ENCODE results near the gene KPNB1.

Gene KPNB1

GRCh38 chr17:47649153-47649971 is at the start of gene KPNB1:
Gene KPNB1 (plus strand): TSS chr17:47649919. CDS start chr17:47650245, 326 bp downstream.
- no peak for TF ChIP-seq CTCF (conservative IDR thresholded peaks at IDR 0.05; ENCODE audit: low read depth, low read length)
- peak within 1 kb of the TSS; percentile 83 for H3K4me3 ChIP-seq (ENCODE audit: low read length)
- DNase-seq (ENCODE audit: low read depth), result peak; percentile 100

- H3K4me3 ChIP-seq (ENCODE audit: low read length), result no peak overlapping the region
- no peak for DNase-seq (ENCODE audit: low read depth)
- TF ChIP-seq CTCF (conservative IDR thresholded peaks at IDR 0.05; ENCODE audit: low read depth, low read length), result no peak
These were observed 45.7 kb upstream of the KPNB1 start for GRCh38 chr17:47603830-47604597.

GRCh38 chr17:47604598-47604927 is 45.2 kb upstream of the KPNB1 start:
- H3K4me3 ChIP-seq (ENCODE audit: low read length), result no peak overlapping the region
- TF ChIP-seq CTCF (conservative IDR thresholded peaks at IDR 0.05; ENCODE audit: low read depth, low read length), result no peak
- no peak for DNase-seq (ENCODE audit: low read depth)

GRCh38 chr17:47605011-47605410 is 44.7 kb upstream of the KPNB1 start:
- TF ChIP-seq CTCF (conservative IDR thresholded peaks at IDR 0.05; ENCODE audit: low read depth, low read length), result no peak
- DNase-seq (ENCODE audit: low read depth), result no peak
- H3K4me3 ChIP-seq (ENCODE audit: low read length), result no peak overlapping the region

- no peak for TF ChIP-seq CTCF (conservative IDR thresholded peaks at IDR 0.05; ENCODE audit: low read depth, low read length)
- DNase-seq (ENCODE audit: low read depth), result no peak
- H3K4me3 ChIP-seq (ENCODE audit: low read length), result no peak overlapping the region
These were observed 42.2 kb upstream of the KPNB1 start for GRCh38 chr17:47607481-47607880.

GRCh38 chr17:47611372-47612350 is 38.1 kb upstream of the KPNB1 start:
- H3K4me3 ChIP-seq (ENCODE audit: low read length), result no peak overlapping the region
- TF ChIP-seq CTCF (conservative IDR thresholded peaks at IDR 0.05; ENCODE audit: low read depth, low read length), result no peak
- DNase-seq (ENCODE audit: low read depth), result no peak
